Loucy (cell line): ENCODE measurements around the gene HAPLN2.

ENCODE experiments used
- EZH2phosphoT487 ChIP-seq: fragments of 200-600 bp; IDR thresholded peaks from 2 replicates; pipeline ENCODE4 v1.6.1; 2018; ENCODE audit warnings: antibody characterized with exemption, mild to moderate bottlenecking, moderate library complexity, borderline replicate concordance
- TF ChIP-seq, protein P1 (sequence below): fragments of 200-600 bp; sonication (generic); conservative IDR thresholded peaks from 2 replicates; pipeline ENCODE4 v1.5.1; 2014; ENCODE audit warnings: mild to moderate bottlenecking, antibody characterized with exemption, low read length

DNA sequence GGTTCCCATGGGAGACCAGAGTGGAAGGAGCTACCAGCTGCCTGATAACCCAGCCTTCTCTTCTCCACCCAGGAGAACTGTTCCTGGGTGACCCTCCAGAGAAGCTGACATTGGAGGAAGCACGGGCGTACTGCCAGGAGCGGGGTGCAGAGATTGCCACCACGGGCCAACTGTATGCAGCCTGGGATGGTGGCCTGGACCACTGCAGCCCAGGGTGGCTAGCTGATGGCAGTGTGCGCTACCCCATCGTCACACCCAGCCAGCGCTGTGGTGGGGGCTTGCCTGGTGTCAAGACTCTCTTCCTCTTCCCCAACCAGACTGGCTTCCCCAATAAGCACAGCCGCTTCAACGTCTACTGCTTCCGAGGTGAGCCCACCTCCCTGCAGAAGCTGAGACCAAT is 29.3 kb downstream of the HAPLN2 start:
- TF ChIP-seq, protein P1, sequence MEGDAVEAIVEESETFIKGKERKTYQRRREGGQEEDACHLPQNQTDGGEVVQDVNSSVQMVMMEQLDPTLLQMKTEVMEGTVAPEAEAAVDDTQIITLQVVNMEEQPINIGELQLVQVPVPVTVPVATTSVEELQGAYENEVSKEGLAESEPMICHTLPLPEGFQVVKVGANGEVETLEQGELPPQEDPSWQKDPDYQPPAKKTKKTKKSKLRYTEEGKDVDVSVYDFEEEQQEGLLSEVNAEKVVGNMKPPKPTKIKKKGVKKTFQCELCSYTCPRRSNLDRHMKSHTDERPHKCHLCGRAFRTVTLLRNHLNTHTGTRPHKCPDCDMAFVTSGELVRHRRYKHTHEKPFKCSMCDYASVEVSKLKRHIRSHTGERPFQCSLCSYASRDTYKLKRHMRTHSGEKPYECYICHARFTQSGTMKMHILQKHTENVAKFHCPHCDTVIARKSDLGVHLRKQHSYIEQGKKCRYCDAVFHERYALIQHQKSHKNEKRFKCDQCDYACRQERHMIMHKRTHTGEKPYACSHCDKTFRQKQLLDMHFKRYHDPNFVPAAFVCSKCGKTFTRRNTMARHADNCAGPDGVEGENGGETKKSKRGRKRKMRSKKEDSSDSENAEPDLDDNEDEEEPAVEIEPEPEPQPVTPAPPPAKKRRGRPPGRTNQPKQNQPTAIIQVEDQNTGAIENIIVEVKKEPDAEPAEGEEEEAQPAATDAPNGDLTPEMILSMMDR = no peak
- no peak for TF ChIP-seq EZH2phosphoT487
